OCI-LY7 (cell line): ENCODE measurements around the gene TMF1. TPM values are rescaled to one million over a fixed set of nuclear protein-coding genes. Genes with fewer than 3 reads are reported as not detected.

Experiments used
- BruUV-seq: library from RNA; stranded (reverse); fragments of 400-500 nt; replicated peaks from 2 replicates; lab custom pipeline; 2021; lab: Mats Ljungman, UMichigan
- CTCF ChIA-PET: fragments of 300-600 bp; sonication (Branson Sonifier 250); formaldehyde crosslinking; loops from one replicate; lab custom pipeline; 2022; ENCODE audit warnings: antibody characterized with exemption; ENCODE audit not compliant: unreplicated experiment; lab: Charles Lee
- POLR2A ChIA-PET: fragments of 300-600 bp; sonication (Branson Sonifier 250); formaldehyde crosslinking; loops from one replicate; lab custom pipeline; 2022; ENCODE audit warnings: antibody characterized with exemption; lab: Charles Lee
- DNase-seq: peaks from one replicate; pipeline ENCODE4 v3.0.0-alpha.2; 2015; ENCODE audit warnings: low spot score
- H2AFZ ChIP-seq: fragments of 200-600 bp; sonication (generic), shearing (Covaris generic); 2 replicates; pipeline ENCODE4 v1.6.1; 2014; ENCODE audit warnings: mild to moderate bottlenecking, antibody characterized with exemption, low read length, moderate library complexity
- H3K27ac ChIP-seq: fragments of 200-600 bp; sonication (generic); 2 replicates; pipeline ENCODE4 v1.5.1; 2014; ENCODE audit warnings: mixed run types, low read depth, mild to moderate bottlenecking, moderate library complexity, low read length, inconsistent platforms; ENCODE audit not compliant: poor library complexity, severe bottlenecking
- H3K36me3 ChIP-seq: fragments of 200-600 bp; sonication (generic); 2 replicates; pipeline ENCODE4 v1.6.1; 2014; ENCODE audit warnings: mild to moderate bottlenecking, antibody characterized with exemption, low read length, moderate library complexity, mixed read lengths; ENCODE audit not compliant: insufficient read depth
- H3K4me1 ChIP-seq: fragments of 200-600 bp; sonication (generic); 2 replicates; pipeline ENCODE4 v1.5.1; 2014; ENCODE audit warnings: mild to moderate bottlenecking, low read length; ENCODE audit not compliant: insufficient read depth, poor library complexity, severe bottlenecking
- H3K4me2 ChIP-seq: fragments of 200-600 bp; sonication (generic); 2 replicates; pipeline ENCODE4 v1.6.1; 2014; ENCODE audit warnings: mild to moderate bottlenecking, low read length
- H3K4me3 ChIP-seq: fragments of 200-600 bp; sonication (generic); 2 replicates; pipeline ENCODE4 v1.5.1; 2014; ENCODE audit warnings: mild to moderate bottlenecking, low read depth, low read length; ENCODE audit not compliant: poor library complexity, severe bottlenecking
- H3K79me2 ChIP-seq: fragments of 200-600 bp; sonication (generic); 2 replicates; pipeline ENCODE4 v1.6.1; 2016; ENCODE audit warnings: low read depth, mild to moderate bottlenecking, low read length, moderate library complexity, mixed read lengths; ENCODE audit not compliant: insufficient read depth
- H3K9me2 ChIP-seq: fragments of 200-600 bp; sonication (generic); 2 replicates; pipeline ENCODE4 v1.6.1; 2016; ENCODE audit warnings: mild to moderate bottlenecking, low read length, mixed read lengths; ENCODE audit not compliant: insufficient read depth
- H3K9me3 ChIP-seq: fragments of 200-600 bp; sonication (generic); 2 replicates; pipeline ENCODE4 v1.6.1; 2014; ENCODE audit warnings: mild to moderate bottlenecking, mixed run types, low read length, mixed read lengths
- H4K20me1 ChIP-seq: fragments of 200-600 bp; sonication (generic); 2 replicates; pipeline ENCODE4 v1.6.1; 2014; ENCODE audit warnings: mild to moderate bottlenecking, antibody characterized with exemption, low read length, moderate library complexity, mixed read lengths; ENCODE audit not compliant: insufficient read depth
- EZH2phosphoT487 ChIP-seq: fragments of 200-600 bp; sonication (generic); IDR thresholded peaks from 2 replicates; pipeline ENCODE4 v1.6.1; 2018; ENCODE audit warnings: low read depth, borderline replicate concordance, mild to moderate bottlenecking, mixed run types, antibody characterized with exemption, low read length, moderate library complexity, mixed read lengths
- intact Hi-C: fragments of 100-400 bp; cut with micrococcal nuclease; formaldehyde crosslinking; loops from one replicate; pipeline ENCODE4 v1.10.0; 2022; ENCODE audit not compliant: unreplicated experiment
- total RNA-seq, 2 experiments: library from RNA; depleted of rRNA in 1 of 2; stranded (reverse); fragments of >200 nt in 1 of 2; shearing (Covaris generic) in 1 of 2; gene quantifications; 2 replicates each; pipeline ENCODE4 v1.2.3, GENCODE V29; 2014 to 2022
- TF ChIP-seq, protein P1 (sequence below): fragments of 200-600 bp; sonication (generic); conservative IDR thresholded peaks from 2 replicates; pipeline ENCODE4 v1.5.1; 2014; ENCODE audit warnings: mild to moderate bottlenecking, antibody characterized with exemption, low read length, moderate library complexity, mixed read lengths

The TMF1 gene
- total RNA-seq, 2 experiments from 2014 or later: 20.8 to 29.4 TPM

DNA sequence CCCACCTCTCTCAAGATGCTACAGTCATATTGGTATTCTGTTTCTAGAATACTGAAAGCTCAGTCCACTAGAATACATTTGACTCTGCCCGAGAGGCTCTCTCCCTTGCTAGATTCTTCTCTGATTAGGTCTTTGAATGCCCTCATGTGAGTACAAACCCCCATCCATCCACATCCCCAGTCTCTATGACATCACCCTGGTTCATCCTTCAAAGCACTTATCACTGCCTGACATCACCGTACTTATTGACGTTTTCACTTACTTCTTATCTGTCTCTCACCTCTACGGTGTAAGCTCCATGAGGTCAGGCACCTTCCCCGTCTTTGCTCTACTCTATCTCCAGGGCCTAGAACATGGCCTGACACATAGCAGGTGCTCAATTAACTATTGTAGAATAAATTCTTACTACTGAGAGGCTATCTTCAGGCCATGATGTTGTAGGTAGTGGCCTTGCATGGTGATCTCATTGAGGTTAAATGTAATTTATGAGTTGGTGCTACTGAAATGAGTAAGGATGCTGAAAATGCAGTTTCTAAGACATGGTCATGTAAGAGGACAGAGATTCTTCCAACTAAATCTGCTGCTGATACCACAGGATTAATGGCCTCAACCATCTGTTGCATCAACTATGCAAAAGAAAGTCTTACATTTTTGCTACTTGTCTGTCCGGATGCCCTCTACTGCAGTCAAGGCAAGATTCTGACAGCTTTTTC lies 65.5 kb downstream of the TMF1 start:
- BruUV-seq: no TSS peak
- no peaks in the 10 kb centered on the region for H3K4me1 ChIP-seq
- ChIA-PET POLR2A (no interaction called here), CTCF (no interaction called here)
- H3K4me3 ChIP-seq: no peak overlapping the region
- intact Hi-C loops: no loop called here
- H3K9me2 ChIP-seq: no peaks in the 10 kb centered on the region
- no peaks in the 10 kb centered on the region for H3K36me3 ChIP-seq
- DNase-seq: no peak
- TF ChIP-seq, protein P1, sequence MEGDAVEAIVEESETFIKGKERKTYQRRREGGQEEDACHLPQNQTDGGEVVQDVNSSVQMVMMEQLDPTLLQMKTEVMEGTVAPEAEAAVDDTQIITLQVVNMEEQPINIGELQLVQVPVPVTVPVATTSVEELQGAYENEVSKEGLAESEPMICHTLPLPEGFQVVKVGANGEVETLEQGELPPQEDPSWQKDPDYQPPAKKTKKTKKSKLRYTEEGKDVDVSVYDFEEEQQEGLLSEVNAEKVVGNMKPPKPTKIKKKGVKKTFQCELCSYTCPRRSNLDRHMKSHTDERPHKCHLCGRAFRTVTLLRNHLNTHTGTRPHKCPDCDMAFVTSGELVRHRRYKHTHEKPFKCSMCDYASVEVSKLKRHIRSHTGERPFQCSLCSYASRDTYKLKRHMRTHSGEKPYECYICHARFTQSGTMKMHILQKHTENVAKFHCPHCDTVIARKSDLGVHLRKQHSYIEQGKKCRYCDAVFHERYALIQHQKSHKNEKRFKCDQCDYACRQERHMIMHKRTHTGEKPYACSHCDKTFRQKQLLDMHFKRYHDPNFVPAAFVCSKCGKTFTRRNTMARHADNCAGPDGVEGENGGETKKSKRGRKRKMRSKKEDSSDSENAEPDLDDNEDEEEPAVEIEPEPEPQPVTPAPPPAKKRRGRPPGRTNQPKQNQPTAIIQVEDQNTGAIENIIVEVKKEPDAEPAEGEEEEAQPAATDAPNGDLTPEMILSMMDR: no peak
- H3K9me3 ChIP-seq: no peaks in the 10 kb centered on the region
- no peak overlapping the region for H3K27ac ChIP-seq
- no peak overlapping the region for H2AFZ ChIP-seq
- H4K20me1 ChIP-seq: no peaks in the 10 kb centered on the region
- no peaks in the 10 kb centered on the region for H3K79me2 ChIP-seq
- no peak overlapping the region for H3K4me2 ChIP-seq

DNA sequence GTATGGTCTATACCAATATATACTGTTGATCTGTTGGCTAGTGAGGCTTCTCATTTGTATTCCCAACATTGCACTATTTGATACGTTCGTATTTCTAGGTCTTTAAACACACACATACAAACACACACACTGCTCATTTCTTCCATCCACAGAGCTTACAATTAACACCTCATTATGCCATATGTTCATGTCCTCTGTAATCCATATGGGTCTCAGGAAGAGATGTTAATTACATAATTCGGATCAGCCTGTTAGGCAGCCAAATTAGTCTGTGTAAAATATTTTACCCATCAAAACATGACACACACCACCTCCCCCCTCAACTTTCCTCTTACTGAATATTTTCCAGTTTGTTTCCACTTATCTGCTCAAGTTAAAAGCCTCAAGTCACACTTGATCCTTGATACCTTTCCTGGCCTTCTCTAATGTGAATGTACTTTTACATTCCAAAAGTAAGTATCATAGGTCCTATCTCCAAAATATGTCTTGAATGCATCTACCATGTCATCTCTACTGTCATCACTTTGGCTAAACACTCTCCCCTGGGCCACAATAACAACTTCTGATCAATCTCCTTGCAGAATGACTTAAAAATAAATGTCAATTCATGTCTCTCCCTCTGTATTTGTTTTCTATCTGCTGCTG lies 66.9 kb downstream of the TMF1 start:
- Histone ChIP-seq H3K79me2 (no peaks in the 10 kb centered on the region), H3K4me2 (no peak overlapping the region), H3K36me3 (no peaks in the 10 kb centered on the region), H3K4me3 (no peak overlapping the region), H3K9me3 (no peaks in the 10 kb centered on the region), H4K20me1 (no peaks in the 10 kb centered on the region), H3K9me2 (no peaks in the 10 kb centered on the region), H3K27ac (no peak overlapping the region), H2AFZ (no peak overlapping the region), H3K4me1 (no peaks in the 10 kb centered on the region)
- TF ChIP-seq EZH2phosphoT487: no peak
- TF ChIP-seq, protein P1: no peak
- intact Hi-C loops: no loop called here
- no TSS peak for BruUV-seq
- no peak for DNase-seq
- ChIA-PET POLR2A (no interaction called here), CTCF (no interaction called here)

DNA sequence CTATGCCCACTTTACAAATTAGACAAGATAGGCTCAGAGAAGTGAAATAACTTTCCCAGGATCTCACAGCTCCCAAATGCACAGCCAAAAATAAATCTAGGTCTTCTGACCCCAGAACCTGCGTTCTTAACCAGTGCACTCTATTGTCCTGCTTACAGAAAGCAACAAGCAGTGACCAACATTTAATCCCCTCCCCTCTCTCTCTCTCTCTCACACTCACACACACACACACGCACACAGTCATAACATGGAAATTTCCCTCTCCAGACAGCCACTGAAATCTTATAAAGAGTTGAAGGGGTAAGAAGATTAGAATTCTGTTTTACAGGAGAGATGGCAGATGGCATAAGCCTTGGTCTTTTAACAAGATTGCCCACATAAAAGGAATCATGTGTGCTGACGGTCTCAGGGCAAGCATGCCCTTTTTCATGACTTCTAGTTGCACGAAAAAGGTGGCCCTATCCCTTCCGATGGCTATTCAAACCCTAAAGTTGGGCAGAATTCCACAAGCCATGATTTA lies 68.1 kb downstream of the TMF1 start:
- ChIA-PET CTCF (no interaction called here), POLR2A (no interaction called here)
- DNase-seq: no peak
- Histone ChIP-seq H3K36me3 (no peaks in the 10 kb centered on the region), H3K4me2 (no peak overlapping the region), H3K4me1 (no peaks in the 10 kb centered on the region), H3K27ac (no peak overlapping the region), H3K9me3 (no peaks in the 10 kb centered on the region), H3K79me2 (no peaks in the 10 kb centered on the region), H3K4me3 (no peak overlapping the region), H3K9me2 (no peaks in the 10 kb centered on the region), H4K20me1 (no peaks in the 10 kb centered on the region), H2AFZ (no peak overlapping the region)
- no TSS peak for BruUV-seq
- TF ChIP-seq EZH2phosphoT487: no peak
- TF ChIP-seq, protein P1: no peak
- intact Hi-C loops: no loop called here
